Iris pigment epithelial cell (primary cell): ENCODE measurements around the gene TMC5.

ENCODE experiments used
- DNase-seq: peaks from one replicate; pipeline ENCODE4 v3.0.0-alpha.2; 2011; ENCODE audit warnings: low read depth

Gene TMC5

DNA sequence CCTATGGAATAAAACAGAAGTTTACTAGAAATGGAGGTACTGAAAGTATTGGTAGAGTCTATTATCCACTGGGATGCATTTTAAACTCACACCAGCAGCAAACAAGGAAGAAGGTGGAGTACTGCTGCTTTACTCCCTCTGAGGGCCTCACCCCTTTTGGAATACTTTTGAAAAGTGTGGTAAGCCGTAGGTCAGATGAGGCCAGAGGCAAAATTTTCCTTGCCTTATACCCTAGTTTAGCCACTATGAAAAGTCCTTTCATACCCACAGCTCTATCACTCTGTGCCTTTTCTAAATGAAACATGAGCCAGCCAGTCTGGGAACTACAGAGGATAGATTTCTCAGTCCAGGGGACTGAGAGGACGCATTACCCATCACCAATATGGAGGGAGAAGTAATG is 90.2 kb downstream of the TMC5 start:
- DNase-seq: no peak

DNA sequence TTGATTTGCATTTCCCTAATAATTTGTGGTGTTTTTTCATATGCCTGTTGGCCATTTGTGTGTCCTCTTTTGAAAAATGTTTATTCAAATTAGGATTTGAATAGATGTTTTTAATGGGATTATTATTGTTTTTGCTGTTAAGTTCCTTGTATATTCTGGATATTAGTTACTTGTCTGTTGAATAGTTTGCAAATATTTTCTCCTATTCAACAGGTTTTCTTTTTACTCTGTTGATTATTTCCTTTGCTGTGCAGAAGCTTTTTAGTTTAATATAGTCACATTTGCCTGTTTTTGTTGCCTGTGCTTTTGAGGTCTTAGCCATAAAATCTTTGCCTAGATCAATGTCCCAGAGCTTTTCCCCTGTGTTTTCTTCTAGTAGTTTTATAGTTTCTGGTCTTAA is 94.6 kb downstream of the TMC5 start:
- DNase-seq: no peak

DNA sequence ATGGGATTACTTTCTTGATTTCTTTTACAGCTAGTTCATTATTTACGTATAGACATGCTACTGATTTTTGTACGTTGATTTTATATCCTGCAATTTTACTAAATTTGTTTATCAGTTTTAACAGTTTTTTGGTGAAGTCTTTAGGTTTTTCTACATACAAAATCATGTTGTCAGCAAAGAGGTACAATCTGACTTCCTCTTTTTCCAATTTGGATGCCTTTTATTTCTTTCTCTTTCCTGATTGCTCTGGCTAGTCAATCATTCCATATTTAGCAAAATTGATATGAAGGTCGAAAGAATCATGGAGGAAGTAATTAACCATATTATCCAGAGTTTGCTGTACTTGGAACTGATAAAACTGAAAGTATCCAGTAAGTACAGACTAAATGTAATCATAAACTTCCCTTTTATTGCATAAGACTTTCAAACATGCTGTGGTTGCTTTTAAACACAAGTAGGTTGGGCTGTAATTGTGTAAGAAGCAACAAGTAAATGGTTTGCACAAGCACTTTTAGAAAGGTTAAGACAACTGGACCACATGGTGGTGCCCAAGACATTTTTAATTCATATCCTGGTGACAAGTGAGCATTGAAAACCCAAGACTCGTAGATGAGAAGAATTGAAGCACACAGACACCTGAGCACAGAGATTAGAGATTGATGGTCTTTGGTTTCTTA is 95.8 kb downstream of the TMC5 start:
- DNase-seq: peak; percentile 71

DNA sequence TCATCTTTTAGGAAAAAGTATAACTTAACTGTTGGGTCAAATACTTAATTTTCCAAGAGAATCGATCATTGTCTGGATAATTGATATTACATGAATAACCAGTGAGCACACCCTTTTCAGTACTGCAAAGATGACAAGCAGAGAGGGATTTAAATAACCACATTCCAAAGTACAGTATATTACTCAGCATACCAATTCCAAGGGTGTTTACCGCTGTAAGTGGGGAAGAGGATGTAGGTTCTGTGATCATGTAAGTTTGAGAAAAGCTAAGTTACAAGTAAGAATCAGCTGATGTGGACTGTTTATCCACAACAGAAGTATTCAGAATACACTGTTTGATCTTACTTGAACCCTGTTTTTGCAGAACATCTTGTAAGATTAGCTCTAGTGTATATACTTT is 98.1 kb downstream of the TMC5 start:
- DNase-seq: peak; percentile 72

DNA sequence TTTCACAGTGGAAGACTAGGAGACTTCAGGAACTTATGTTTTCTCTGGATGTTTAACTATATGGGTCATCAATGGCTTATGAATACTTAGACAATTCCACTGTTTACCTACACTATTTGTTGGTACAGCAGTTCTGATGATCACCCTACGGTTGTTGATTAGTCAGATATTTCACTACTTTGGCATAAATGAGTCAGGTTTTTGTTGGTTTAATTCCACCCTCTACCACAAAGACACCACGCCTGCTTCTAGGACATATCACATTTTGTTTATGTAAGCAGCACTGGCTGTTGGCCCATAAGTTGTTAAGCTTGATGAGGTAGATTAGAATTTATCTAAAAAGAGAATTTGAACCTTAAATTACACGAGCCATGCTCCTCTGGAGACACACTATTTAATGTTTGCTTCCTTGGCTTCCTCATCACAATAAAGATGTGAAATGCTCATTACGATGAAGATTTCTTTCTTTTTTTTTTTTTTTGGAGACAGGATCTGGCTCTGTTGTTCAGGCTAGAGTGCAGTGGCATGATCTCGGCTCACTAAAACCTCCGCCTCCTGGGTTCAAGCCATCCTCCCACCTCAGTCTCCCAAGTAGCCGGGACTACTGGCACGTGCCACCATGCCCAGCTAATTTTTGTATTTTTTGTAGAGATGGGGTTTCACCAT is 99.9 kb downstream of the TMC5 start:
- DNase-seq: peak; percentile 85

DNA sequence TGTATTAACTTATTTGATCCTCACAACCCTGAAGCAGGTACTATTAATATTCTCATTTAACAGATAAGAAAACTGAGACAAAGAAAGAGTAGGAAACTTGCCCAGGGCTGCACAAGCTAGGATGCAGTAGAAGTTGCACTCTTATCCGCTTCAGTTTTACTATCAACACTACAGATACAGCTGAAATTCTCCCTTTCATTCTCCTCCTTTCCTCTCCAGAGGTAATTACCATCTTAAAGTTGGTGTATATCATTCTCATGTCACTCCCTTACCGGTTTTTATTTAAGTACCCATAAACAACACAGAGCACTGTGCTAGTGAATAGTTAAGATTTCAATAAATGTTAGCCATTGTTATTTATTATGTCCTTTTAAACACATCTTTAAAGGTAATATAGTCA is 100.7 kb downstream of the TMC5 start:
- no peak for DNase-seq

DNA sequence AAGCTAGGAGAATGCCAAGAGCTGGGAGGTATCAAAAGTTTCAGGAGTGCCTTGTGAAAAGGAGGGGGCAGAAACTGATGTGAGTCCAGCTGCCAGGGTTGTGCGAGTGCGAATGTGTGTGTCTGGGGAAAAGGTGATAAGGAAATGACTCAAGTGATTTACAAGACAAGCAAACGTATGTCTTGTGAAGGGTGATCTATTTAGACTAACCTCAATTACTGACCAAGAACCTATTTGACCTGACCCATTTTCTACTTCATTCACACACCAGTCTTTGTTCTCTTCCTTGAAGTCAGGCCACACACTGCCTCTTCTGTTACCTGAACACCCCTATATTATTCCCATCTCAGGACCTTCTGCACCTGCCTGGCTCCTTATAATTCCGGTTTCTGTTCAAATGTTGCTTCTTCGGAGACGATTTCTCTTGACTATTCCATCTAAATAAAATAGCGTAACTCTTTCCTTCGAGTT is 103.2 kb downstream of the TMC5 start:
- DNase-seq: peak; percentile 57

DNA sequence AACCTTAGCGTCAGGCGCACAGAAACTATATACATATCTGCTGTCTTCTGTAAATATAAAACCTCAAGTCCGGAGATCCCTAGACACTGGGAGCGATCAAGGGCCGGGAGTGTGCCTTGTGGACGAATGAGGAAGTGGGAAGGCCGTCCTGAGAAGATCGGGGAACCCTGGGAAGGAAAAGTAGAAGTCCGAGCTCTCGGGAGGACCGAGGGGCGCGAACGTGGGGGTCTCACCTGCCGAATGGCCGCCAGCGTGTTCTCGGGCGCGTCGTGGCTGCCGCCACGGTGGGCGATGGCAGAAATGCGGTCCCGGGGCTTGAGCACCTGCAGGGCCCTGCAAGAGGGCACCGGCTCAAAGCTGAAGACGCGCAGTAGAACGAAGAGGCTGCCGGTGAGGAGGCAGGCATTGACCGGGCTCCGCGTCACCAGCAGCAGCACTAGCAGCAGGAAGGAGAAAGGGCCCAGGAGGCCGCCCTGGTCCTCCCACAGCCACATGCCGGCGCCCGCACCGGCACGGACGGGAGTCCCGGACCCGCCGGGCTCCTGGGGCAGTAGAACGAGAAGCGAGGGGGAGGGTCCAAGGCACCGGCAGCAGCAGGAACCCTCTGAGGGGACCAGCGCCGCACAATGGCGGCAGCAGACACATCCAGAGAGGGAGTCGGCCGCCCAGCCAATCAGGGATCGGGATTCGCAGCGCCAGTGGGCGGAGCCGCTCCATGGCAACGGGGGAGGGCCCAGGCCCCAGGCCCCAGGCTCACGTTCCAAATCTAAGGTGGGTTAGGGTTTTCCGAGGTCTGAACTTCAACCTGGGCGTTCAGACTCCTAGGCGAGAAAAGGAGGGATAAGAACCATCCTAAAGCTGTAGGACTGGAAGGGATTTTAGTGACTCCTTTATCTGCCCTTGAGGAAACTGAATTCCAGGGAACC is 104.1 kb downstream of the TMC5 start, which contains the start of gene GDE1:
TSS of gene GDE1 (minus strand) at position 628 of the 926 bp plus-strand sequence. CDS start at position 494, 134 bp downstream.
- peak; percentile 88 for DNase-seq

DNA sequence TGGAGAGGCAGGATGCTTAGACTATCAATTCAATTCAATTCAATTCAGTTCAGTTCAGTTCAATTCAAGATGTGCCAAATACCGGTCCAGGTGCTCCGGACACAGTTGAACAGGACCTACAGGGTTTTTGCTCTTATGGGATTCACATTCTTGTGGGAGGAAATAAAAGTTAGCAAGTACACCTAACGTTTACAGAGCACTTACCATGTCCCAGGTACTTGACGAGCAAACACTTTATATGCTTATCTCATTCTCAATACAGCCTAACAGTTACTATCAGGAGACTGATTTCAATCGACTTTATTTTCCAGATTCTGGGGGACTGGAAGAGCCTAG is 104.7 kb downstream of the TMC5 start:
- no peak for DNase-seq

DNA sequence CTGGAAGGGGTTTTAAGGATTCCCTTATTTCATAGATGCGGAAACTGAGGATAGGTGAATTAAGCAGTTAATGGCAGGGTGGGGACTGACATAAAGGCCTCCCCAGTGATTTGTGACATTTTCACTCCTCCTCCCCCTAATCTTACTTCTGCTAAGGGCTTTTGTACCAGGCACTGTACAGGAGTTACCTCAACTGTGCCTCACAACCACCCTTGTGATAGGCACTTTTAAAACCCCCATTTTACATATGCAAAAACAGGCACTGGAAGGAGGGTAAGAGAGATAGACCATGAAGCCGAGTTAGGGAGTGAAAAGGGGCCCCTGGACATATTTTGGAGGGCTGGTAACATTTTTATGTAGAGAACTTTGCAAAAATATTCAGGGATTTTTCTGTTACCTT is 105.1 kb downstream of the TMC5 start:
- DNase-seq: no peak

DNA sequence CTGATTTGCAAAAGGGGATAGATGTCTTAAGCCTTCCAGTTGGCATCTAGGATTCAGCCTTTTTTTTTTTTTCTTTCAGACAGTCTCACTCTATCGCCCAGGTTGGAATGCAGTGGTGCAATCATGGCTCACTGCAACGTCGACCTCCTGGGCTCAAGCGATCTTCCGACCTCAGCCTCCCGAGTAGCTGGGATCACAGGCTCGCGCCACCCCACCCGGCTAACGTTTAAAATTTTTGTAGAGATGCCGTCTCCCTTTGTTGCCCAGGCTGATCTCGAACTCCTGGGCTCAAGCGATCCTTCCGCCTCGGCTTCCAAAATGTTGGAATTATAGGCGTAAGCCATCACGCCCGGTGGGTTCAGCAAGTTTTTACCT is 105.5 kb downstream of the TMC5 start:
- no peak for DNase-seq

DNA sequence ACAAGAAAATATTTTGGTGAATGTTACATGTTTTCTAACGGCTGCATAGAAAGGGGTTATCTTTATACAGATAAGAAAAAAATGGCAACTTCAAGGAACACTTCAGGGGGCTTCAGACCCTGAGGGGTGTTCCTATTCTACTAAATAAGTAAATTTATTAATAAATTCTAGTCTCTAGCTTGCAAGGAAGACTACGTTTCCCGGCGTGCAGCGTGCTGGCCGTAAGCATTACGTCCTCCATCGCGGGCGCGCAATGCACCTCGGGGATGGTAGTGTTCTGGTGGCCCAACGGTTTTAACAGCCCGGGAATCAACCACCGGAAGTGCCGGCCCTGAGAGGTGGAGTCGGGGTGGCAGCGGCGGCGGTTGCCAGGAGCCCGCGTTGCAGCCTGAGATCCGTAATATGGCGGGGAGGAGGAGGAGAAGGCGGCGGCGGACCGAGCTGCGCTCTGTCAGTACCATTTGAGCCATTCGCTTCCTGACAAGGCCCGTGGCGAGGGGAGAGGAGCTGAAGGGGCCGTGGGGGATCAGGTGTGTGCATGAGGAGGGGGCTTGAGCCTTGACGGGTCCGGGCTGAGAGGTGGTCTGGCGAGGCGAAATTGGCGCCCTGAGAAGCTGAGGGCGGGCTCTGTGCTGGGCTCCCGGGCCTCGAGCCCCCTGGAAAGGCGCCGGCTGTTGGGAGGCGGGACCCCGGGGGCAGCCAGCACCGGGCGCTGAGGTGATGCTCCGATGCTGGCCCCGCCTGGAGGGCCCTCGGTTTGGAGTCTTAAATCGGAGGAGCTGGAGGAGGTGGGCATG is 106.1 kb downstream of the TMC5 start, which contains the start of gene CCP110:
TSS of gene CCP110 (plus strand) at position 384 of the 797 bp plus-strand sequence. CDS start 3,940 bp downstream, outside the sequence.
- peak; percentile 99 for DNase-seq

DNA sequence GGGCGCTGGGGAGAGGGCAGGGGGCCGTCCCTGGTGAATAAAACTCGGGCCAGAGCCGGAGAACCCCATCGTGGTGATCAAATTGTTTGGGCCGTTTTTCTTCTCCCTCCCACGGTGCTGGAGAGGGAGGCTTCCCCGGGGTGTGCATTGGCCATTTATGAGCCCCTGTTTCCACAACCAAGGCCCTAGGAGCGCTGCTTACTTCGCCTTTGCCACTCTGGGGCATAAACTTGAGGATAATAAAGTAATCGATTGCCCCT is 106.6 kb downstream of the TMC5 start:
- DNase-seq: peak; percentile 2

DNA sequence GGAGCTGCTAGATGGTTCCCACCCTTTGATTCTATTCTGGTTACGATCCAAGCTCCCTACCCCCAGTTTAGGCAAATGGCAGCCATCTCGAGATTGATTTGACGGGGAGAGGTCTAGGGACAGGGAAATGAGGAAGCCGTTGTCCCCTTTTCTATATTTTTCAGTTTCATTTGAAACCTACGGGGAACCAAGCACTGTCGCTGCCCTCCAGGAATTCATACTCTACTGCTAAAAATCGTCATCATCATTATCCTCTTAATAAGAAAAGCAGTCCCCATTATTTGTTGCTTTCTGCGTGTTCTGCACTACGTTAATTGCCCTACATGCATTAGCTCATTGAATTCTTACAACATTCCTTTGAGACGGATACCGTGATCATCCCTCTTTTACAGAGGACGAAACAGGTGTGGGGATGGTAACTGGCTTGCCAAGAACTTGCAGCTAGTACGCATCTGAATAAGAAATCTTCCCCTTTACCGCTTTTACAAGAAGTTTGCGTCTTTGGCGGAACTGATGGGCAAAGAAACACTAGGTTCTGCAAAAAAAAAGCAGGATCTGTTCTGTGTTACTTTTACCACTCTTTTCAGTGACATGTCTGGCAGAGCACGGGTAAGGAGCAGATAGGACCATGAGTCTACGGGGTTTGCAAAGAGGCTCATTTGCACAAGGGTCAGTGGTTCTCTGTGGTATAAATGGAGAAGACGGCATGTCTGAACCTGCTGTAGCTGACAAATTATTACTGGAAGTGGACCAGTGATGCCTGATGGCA is 107.1 kb downstream of the TMC5 start:
- peak; percentile 14 for DNase-seq

DNA sequence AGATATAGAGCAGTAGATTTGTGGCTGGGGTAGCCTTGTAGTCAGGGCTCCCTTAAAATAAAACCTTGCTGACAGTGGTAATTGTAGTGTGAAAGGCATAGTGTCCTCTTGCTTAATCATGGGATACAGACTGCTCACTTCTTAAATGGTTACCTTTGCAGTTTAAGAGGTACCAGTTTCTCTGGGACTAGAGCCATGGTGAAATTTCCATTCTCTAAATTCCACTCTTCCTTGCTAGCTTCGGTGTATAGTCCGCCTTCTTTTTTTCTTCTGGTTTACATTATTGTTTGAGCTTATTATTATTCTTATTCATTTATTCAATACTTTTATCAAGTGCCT is 107.7 kb downstream of the TMC5 start:
- DNase-seq: no peak

DNA sequence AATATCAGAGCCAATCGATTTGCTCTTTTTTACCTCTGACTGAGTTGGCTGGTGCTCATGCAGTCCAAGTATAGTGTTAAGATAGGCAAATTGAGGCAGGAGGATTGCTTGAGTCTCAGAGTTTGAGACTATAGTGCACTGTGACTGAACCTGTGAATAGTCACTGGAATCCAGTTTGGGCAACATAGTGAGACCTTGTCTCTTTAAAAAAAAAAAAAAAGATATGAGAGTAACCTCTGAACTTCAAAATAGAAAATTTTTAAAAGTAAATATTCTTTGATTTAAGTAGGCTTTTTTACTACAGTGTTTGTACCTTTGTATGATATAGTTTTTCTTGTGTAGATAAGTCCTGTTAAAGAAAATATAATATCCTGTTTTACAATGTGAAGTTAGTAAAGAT is 109.5 kb downstream of the TMC5 start:
- no peak for DNase-seq

DNA sequence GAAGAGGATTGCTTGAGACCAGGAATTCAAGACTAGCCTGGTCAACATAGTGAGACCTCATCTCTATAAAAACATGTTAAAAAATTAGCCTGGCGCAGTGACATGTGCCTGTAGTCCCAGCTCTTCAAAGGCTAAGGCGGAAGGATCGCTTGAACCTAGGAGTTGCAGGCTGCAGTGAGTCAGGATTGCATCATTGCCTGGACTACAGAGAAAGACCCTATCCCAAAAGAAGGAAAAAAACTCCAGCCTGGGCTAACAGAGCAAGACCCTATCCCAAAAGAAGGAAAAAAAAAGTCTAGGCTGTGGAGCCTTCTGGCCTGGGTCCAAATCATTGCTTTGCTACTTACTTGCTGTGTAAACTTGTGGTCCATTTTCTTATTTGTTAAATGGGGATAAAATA is 111.0 kb downstream of the TMC5 start:
- DNase-seq: no peak

DNA sequence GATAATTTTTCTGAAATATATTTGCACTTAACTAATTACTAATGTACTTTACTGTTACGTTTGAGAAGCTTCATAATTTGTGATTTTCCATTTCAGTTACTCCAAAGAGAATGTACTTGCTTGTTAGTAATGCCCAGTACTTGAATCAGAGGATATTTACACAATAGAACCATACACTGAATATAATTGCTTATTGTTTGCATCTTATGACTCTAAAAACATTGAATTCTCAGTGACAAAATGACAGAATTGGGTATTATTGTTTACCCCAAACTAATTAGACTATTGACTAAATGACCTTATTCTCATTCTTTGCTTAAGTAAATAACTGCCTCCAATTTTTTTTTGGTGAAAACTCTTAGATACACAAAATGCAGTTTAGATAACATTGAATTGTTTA is 114.9 kb downstream of the TMC5 start:
- DNase-seq: no peak

DNA sequence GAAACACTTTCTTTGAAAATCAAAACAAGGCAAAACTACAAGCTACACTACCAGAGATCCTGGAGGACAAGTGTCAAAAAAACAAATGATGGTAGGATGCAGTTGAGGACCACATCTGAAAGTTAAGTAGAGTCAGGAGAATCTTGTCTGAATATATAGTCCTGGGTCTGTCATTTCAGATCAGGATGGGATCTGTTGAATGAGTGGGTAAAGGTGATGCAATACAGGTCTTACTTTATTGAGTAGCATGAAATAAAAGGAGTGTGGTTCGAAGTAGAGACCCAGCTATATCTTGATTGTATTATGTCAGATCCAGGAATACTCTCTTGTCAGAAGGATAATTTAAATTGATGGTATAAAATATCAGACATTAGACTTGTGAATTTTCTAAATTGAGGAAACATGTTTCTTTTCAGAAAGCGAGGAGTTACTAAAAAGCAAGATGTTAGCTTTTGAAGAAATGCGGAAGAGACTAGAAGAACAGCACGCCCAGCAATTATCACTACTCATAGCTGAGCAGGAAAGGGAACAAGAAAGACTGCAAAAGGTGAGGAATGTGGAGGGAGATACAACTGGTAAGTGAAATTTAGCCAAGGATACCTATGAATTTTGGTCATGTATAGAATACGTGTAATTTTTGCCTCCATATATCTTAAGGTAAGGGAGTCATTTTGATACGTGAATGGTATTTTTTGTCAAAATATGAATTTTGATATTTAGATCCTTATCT is 122.7 kb downstream of the TMC5 start:
- no peak for DNase-seq

DNA sequence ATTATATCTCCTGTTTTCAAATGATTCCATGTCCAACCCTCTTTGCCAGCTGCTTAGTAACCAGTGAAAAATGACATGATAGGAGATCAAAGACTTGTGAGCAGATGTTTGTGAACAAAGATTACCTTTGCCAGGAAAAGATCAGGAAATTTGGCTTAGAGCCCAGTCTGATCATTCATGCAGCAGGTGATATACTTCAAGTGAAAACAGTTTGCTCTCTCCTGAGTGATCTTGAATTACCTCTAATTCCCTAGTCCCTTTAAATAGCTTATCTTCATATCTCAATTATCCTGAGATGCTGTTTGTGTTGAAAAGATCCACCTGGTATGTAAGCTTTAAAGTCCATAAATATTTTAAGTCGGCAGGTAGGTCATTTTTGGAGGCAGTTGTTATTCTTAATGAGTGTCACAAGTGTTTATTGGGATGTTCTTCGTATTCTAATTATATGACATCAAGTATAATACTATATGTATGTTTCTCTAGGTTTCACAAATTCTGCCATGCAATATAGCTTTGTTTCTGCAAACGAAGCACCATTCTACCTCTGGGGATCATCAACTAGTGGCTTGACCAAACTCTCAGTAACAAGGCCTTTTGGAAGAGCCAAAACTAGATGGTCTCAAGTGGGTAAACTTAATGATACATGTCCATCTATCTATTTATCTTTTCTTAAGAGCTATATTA is 124.6 kb downstream of the TMC5 start:
- no peak for DNase-seq
